MM.1S (cell line): ENCODE data around the gene SELENBP1.

ENCODE experiments used
- CTCF ChIP-seq: fragments of 300-600 bp; sonication (generic); IDR thresholded peaks from 2 replicates; pipeline ENCODE4 v1.5.1; 2016; ENCODE audit warnings: antibody characterized with exemption, low read length, mixed read lengths
- EZH2 ChIP-seq: fragments of 300-600 bp; sonication (generic); optimal IDR thresholded peaks from 2 replicates; pipeline ENCODE3; 2017; ENCODE audit warnings: low read depth, mild to moderate bottlenecking, antibody characterized with exemption, low read length, mixed read lengths

GRCh38 chr1:151327903-151328674 is 44.4 kb downstream of the SELENBP1 start:
- TF ChIP-seq CTCF (no peak), EZH2 (no peak)
